ENCODE data around the gene DUSP2. TPM values are rescaled to one million over a fixed set of nuclear protein-coding genes. Genes with fewer than 3 reads are reported as not detected.
A peak's percentile ranks its signal among the peaks of the same experiment; 100 is the strongest.
"Not testable (repeated sequence)": the region's sequence is repeated elsewhere in the genome, so short reads cannot be mapped to it uniquely, and the experiment has no call there.

DUSP2 gene
- total RNA-seq, 1 donor from 2014 or later, result 0.98 TPM

- ATAC-seq (no peak), DNase-seq (ENCODE audit: low spot score) (no peak)
Measured at GRCh38 chr2:96163768-96164429, 18.7 kb upstream of the DUSP2 start.

DNA sequence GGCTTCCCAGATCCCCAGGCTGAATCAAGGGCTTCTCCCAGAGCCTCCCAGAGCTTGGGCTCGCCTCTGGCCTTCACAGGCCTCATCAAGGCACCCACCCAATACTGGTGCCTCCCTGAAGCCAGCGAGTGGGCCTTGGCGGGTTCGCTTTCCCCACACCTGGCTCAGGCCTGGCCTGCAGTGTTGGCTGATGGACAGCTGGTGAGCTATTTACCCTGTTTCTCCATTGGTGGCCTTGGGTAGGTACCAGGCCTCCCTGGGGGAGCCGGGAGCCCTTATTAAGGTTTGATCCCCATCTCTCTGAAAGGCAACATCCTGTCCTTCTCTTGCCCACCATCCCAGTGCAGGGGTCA is 18.2 kb upstream of the DUSP2 start:
- ATAC-seq (no peak), DNase-seq (ENCODE audit: low spot score) (no peak)

- DNase-seq (ENCODE audit: low spot score), result no peak
- ATAC-seq, result no peak
Measured at GRCh38 chr2:96161898-96162297, 16.7 kb upstream of the DUSP2 start.

- not testable (repeated sequence) for ATAC-seq; DNase-seq (ENCODE audit: low spot score)
Measured at GRCh38 chr2:96160366-96160765, 15.1 kb upstream of the DUSP2 start.

DNA sequence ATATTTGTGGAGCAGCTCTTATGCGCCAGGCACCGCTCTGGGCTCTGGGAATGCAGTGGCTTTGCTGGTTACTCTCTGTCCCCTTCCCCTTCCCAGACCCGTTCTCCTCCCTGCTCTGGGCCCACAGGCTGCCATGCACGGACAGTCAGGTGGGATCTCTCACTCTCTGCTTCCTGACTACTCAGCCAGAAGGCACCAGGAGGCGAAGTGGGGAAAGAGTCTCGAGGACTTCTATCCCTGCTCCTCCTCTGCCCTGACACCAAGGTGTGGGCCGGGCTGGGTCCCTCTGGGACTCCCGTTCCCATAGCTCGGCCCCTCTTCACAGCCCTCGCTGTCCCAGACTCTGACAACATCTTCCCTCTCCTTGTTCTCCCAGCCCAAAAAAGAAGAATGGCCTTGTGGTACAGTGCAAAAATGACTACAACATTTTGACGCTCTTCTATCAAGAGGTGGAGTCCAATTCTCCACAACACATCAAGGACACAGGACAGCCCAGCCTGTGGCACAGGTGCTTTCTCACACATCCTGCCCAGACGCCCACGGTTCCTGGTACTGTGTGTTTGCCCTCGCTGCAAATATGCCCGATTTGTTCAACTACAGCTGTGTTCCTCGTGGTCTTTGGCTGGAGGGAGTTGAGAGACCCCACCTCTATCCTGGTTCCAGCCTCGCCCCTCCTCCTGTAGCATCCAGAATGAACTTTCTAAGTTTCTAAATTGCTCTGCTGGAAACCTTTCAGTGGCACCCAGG is 14.0 kb upstream of the DUSP2 start:
- ATAC-seq, result no peak
- no peak for DNase-seq (ENCODE audit: low spot score)

GRCh38 chr2:96158554-96158940 is 13.3 kb upstream of the DUSP2 start:
- ATAC-seq, result no peak
- DNase-seq (ENCODE audit: low spot score), result no peak

DNA sequence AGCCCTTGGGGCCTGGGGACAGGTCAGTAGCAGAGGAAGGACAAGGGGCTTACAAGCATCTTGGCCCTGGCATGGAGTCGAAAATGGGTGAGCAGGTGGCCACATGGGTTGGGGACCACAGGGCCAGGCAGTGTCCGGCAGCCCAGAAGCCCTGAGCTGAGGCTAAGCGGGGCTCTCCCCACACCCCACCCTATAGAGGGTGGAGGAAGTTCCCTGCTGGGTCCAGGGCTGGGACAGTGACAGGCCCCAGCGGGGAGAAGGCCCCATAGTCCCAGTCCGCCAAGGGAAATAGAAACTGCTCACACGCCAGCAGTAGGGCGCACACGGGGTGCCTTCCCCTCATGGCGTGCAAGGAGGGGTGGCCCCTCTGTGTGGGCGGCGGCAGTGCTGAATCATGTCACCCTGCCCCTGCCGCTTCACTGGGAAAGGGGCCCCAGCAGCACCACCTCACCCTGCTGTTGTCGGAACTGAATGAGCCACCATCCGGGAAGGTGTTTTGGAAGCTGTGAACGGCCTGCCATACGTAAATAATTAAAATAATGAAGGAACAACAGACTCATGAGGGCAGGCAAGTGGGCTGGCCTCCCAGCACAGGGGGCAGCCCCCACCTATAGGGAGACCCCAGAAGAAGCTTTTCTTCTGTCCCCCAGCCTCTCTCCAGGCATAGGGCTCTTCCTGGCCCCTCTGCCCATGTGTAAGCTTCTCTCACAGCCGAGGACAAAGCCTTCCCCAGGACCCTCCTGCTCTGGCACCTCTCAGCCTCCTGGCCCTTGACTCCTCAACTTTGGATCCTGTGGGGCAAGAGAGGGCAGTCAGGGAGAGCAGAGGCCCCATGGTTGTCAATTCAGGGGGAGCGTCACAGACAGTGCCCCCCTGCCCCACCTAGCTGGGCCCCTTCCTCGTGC is 12.7 kb upstream of the DUSP2 start:
- ATAC-seq (peak; percentile 42), DNase-seq (ENCODE audit: low spot score) (no peak)

GRCh38 chr2:96156926-96157648 is 11.8 kb upstream of the DUSP2 start:
- no peak for ATAC-seq

DNA sequence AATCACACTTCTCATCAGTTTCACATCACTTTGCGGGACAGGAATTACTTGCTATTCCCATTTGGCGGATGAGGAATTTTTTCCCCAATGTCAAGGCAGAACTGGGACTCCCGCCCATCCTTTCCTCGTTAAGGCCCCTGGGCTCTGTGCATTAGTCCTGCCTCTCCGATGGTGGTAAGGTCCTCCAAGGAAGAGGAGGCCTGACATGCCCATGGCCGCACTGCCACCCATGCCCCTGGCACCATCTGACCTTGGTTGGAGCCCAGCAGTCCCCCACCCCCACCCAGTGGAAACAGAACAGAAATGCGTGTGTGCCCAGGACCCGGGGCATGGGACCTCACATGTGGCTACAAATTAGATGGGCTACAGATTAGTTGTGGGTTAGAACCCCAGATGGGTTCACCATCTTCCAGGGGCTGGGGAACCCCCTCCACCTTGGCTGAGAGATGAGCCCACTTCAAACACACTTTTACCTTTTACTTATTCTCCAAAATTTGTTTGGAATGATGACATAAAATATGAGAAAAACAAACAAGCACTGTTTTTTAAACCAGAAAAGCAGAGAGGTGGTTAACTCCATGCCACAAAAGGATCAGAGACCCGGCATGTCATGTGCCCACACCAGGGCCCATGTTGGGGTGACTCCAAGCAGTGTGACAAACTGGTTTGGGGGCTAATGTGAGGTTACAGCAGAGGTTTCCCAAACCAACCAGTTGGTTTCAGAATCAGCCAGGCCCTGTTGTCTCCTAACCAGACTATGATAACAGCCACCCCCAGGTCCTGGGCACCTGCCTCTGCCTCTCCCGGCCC is 11.0 kb upstream of the DUSP2 start:
- peak; percentile 14 for DNase-seq (ENCODE audit: low spot score)

More at GRCh38 chr2:96156926-96157648, 11.8 kb upstream of the DUSP2 start:
- no peak for DNase-seq (ENCODE audit: low spot score)

GRCh38 chr2:96154506-96155380 is 9.5 kb upstream of the DUSP2 start:
- no peak for ATAC-seq
- DNase-seq (ENCODE audit: low spot score), result no peak

More for the DNA sequence above, 11.0 kb upstream of the DUSP2 start:
- no peak for ATAC-seq

DNA sequence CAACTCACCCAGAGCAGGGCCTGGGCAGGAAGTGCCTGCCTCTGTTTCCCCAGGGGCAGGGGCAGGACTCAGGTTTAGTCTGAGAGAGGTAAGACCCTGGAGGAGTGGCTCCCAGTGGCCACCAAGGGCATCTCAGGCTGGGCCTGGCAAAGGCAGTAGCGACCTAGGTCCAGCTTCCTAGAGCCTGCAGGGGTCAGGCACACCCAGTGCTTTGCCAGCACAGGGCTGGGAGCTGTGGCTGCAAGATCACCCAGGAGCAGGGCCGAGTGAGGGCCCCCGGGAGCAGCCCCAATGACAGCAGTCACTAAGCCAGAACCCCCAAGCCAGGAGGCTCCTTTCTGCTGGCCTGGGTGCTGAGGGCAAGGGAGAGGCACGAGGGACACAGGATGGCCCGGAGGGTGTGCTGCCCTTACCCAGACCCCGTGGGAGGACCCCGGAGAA is 8.8 kb upstream of the DUSP2 start:
- DNase-seq (ENCODE audit: low spot score) (no peak), ATAC-seq (peak; percentile 10)

DNA sequence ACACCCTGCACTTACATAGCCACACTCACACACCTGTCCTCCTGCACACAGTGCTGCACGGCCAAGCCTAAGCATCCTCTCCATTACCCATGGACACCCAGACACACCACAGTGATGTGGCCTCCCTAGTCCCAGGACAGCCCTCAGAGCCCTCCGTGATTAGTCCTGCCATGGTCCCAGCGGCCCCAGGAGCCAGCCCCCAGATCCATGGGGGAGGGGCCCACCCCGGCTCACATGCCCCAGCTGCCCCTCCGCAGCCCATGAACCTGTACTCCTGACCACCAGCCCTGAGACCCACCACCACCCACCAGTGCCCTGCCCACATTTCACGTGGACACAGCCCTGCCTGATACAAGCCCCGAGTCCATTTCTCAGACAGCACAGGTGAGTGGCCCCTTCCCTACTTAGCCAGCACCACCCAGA is 8.1 kb upstream of the DUSP2 start:
- DNase-seq (ENCODE audit: low spot score) (no peak), ATAC-seq (no peak)

DNA sequence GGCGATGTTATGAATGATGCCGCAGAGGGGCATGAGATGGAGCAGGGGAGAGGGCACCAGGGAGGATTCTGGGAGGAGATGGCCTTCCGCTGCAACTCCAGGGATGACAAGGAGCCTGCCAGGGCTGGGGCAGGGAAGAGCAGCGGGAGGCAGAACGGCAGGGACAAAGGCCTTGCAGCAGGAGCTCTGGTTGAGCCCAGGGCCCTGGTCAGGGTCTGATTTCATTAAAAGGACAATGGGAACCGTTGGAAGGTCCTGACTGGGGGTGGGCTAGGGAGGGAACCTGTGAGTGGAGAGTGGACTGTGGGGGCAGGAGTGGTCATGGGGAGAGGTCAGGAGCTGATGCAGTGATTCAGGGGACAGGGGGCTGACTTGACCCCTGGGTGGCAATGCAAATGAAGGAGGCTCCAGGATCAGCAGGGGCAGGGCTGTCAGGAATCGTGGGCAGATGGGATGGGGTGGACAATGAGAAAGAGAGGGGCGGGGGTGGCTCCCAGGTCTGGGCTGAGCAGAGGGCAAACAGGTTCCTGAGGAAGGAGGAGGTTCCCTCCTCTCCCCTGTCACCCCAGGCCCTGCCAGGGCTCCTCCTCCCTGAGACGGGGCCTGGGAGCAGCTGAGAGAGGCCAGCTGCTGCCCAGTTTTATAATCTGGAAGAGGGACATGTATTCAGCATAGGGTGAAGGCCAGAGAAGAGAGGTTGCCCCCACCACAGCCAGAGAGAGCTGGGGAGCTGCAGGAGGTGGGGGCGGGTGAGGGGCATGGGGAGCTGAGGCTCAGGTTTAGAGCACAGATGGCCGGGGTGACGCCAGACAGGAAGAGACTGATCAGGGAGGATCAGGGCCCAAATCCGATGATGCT is 7.3 kb upstream of the DUSP2 start:
- DNase-seq (ENCODE audit: low spot score) (no peak), ATAC-seq (no peak)

- ATAC-seq, result no peak
- no peak for DNase-seq (ENCODE audit: low spot score)
Measured at GRCh38 chr2:96151595-96152303, 6.5 kb upstream of the DUSP2 start.

DNA sequence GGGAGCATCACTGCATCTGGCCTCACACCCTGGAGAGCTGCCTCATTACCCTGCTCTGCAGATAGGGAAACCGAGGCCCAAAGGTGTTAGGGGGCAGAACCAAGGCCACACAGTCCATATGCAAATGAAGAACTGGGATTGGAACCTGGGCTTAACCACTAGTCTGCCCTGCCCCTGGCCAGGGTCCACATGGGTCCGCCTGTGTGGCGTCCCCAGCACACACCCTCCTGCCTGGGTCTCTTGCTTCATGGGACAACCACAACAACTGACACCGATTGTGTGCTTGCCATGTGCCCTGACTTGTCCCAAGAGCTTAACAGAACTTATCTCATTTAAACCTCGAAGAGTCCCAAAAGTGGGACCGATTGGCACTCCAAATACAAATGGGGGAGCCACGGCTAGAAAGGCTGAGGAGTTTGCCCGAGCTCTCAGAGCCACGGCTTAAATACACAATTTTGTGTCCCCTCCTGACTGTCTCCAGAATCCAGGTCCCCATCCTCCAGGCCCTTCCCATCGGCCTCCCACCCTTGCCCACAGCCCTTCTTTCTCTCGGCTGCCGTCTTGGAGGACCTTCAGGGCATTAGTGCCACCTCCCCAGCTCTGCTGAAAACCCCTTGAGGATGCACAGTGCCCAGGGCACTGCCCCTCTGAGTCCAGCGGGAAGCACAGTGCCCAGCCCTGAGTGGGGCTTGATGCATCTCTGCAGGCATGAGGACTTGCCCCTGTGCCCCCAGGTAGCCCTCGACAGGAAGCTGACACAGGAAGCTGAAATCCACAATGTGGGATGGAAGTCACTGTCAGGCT is 5.8 kb upstream of the DUSP2 start:
- DNase-seq (ENCODE audit: low spot score) (no peak), ATAC-seq (no peak)

- DNase-seq (ENCODE audit: low spot score), result no peak
- ATAC-seq, result no peak
Measured at GRCh38 chr2:96150007-96150640, 4.9 kb upstream of the DUSP2 start.

Measured in left lobe of liver (tissue), 2 donors.